Measurements from ENCODE around the gene KRT20.

The KRT20 gene

GRCh38 chr17:40914075-40914855 is 29.2 kb upstream of the KRT20 start:
- Histone ChIP-seq H3K4me2 (ENCODE audit: low read depth, low read length) (no peak overlapping the region), H3K4me1 (ENCODE audit: low read length) (0 out of 2 replicates have a peak, but pooled peaks cover 4% of the 10 kb centered on the region), H3F3A (ENCODE audit: insufficient read depth, low read length) (no peaks in the 10 kb centered on the region)

DNA sequence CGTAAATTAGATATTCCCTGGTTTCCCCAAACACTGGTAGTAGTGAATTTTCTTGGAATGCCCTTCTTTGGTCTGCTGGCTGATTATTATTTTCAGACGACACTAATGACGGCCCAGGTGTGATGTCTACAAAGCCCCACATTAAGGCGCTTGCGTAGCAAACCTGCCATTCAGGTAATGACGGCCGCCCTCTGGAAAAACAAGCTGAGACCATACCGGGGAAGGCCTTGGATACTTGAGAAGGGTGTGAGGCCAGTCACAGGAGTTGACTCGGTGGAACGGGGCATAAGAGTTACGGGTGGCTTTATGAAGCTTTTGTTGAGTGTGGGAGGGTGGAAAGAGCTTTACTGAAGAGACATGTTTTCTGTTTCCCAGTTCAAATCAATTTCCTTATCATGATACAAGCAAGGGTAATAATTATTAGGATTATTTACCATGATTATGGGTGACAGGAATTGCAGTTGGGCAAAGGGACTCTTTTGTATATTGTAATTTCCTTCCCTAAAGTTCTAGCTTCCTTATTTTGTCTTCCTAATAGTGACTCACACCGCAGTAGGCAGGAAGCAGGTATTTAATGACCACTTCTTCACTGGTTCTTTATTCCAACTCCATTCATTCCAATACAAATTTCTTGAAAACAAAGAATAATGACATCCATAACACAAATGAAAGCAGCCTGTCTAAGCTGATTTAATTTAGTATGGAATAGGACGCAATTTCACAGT is 27.6 kb upstream of the KRT20 start:
- Histone ChIP-seq H2AFZ (ENCODE audit: low read length) (no peak overlapping the region), H3K27ac (ENCODE audit: low read length) (no peak overlapping the region), H3K4me2 (ENCODE audit: low read depth, low read length) (no peak overlapping the region), H3F3A (ENCODE audit: insufficient read depth, low read length) (no peaks in the 10 kb centered on the region), H3K4me1 (ENCODE audit: low read length) (0 out of 2 replicates have a peak, but pooled peaks cover 4% of the 10 kb centered on the region), H4K20me1 (ENCODE audit: insufficient read depth, low read length) (no peaks in the 10 kb centered on the region), H3K9me3 (replicated peaks; ENCODE audit: insufficient read depth, low read length) (no peaks in the 10 kb centered on the region), H3K9ac (ENCODE audit: low read length) (no peak overlapping the region), H3K27me3 (replicated peaks; ENCODE audit: insufficient read depth, low read length) (no peaks in the 10 kb centered on the region), H3K4me3 (ENCODE audit: low read length) (no peak overlapping the region), H3K9me2 (replicated peaks; ENCODE audit: insufficient read depth, low read length) (no peaks in the 10 kb centered on the region), H3K79me2 (ENCODE audit: low read length) (no peaks in the 10 kb centered on the region), H3K36me3 (replicated peaks; ENCODE audit: insufficient read depth, low read length) (no peaks in the 10 kb centered on the region)
- no peak for TF ChIP-seq EZH2 (optimal IDR thresholded peaks at IDR 0.05; ENCODE audit: low read depth, low read length)
- TF ChIP-seq EZH2phosphoT487 (IDR thresholded peaks at IDR 0.05; ENCODE audit: low read length): no peak
- no peak for TF ChIP-seq CTCF (IDR thresholded peaks at IDR 0.05; ENCODE audit: low read length)
- DNase-seq: no peak

More at GRCh38 chr17:40914075-40914855, 29.2 kb upstream of the KRT20 start:
- Histone ChIP-seq H3K9me2 (replicated peaks; ENCODE audit: insufficient read depth, low read length) (no peaks in the 10 kb centered on the region), H4K20me1 (ENCODE audit: insufficient read depth, low read length) (no peaks in the 10 kb centered on the region), H3K9ac (ENCODE audit: low read length) (no peak overlapping the region), H2AFZ (ENCODE audit: low read length) (no peak overlapping the region), H3K27me3 (replicated peaks; ENCODE audit: insufficient read depth, low read length) (no peaks in the 10 kb centered on the region), H3K79me2 (ENCODE audit: low read length) (no peaks in the 10 kb centered on the region), H3K36me3 (replicated peaks; ENCODE audit: insufficient read depth, low read length) (no peaks in the 10 kb centered on the region), H3K9me3 (replicated peaks; ENCODE audit: insufficient read depth, low read length) (no peaks in the 10 kb centered on the region), H3K27ac (ENCODE audit: low read length) (no peak overlapping the region), H3K4me3 (ENCODE audit: low read length) (no peak overlapping the region)
- no peak for DNase-seq
- no peak for TF ChIP-seq CTCF (IDR thresholded peaks at IDR 0.05; ENCODE audit: low read length)
- no peak for TF ChIP-seq EZH2 (optimal IDR thresholded peaks at IDR 0.05; ENCODE audit: low read depth, low read length)
- no peak for TF ChIP-seq EZH2phosphoT487 (IDR thresholded peaks at IDR 0.05; ENCODE audit: low read length)

DNA sequence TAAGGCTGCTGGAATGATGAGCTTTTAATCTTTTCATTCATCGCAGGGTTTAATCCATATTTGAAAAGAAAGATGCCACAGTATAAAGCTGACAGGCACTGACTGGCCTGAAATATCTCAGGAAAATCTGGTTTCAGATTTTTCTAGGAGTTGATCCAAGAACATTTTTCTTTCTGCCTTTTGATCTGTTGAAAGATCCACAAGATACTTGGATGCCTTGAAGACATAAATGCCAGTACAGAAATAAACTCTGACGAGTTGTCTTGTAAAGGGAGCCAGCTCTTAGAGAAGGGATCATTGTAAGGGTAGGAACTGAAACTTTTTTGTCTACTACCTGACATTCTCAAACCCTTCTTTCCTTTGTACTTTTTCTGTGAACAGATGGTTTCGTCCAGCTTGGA is 25.4 kb upstream of the KRT20 start:
- Histone ChIP-seq H2AFZ (ENCODE audit: low read length) (no peak overlapping the region), H3K4me1 (ENCODE audit: low read length) (0 out of 2 replicates have a peak, but pooled peaks cover 4% of the 10 kb centered on the region), H3K9ac (ENCODE audit: low read length) (no peak overlapping the region; the same call in 1 of the 2 replicates), H3K4me2 (ENCODE audit: low read depth, low read length) (no peak overlapping the region), H3K4me3 (ENCODE audit: low read length) (no peak overlapping the region), H3K36me3 (replicated peaks; ENCODE audit: insufficient read depth, low read length) (no peaks in the 10 kb centered on the region), H3K79me2 (ENCODE audit: low read length) (no peaks in the 10 kb centered on the region), H3F3A (ENCODE audit: insufficient read depth, low read length) (no peaks in the 10 kb centered on the region), H3K9me3 (replicated peaks; ENCODE audit: insufficient read depth, low read length) (no peaks in the 10 kb centered on the region), H4K20me1 (ENCODE audit: insufficient read depth, low read length) (no peaks in the 10 kb centered on the region), H3K27ac (ENCODE audit: low read length) (no peak overlapping the region), H3K27me3 (replicated peaks; ENCODE audit: insufficient read depth, low read length) (no peaks in the 10 kb centered on the region), H3K9me2 (replicated peaks; ENCODE audit: insufficient read depth, low read length) (no peaks in the 10 kb centered on the region)
- peak; percentile 18 for DNase-seq
- TF ChIP-seq EZH2 (optimal IDR thresholded peaks at IDR 0.05; ENCODE audit: low read depth, low read length): no peak
- no peak for TF ChIP-seq EZH2phosphoT487 (IDR thresholded peaks at IDR 0.05; ENCODE audit: low read length)
- no peak for TF ChIP-seq CTCF (IDR thresholded peaks at IDR 0.05; ENCODE audit: low read length)

Measured in MM.1S (cell line).